GF-D8 (cell line): Measurements from ENCODE around the gene MED28.

Experiments used
- DNase-seq: peaks from one replicate; lab custom pipeline; 2025; lab: John Stamatoyannopoulos, UW

MED28 gene

GRCh38 chr4:17667253-17667652 lies 52.8 kb downstream of the MED28 start:
- DNase-seq, result no peak

DNA sequence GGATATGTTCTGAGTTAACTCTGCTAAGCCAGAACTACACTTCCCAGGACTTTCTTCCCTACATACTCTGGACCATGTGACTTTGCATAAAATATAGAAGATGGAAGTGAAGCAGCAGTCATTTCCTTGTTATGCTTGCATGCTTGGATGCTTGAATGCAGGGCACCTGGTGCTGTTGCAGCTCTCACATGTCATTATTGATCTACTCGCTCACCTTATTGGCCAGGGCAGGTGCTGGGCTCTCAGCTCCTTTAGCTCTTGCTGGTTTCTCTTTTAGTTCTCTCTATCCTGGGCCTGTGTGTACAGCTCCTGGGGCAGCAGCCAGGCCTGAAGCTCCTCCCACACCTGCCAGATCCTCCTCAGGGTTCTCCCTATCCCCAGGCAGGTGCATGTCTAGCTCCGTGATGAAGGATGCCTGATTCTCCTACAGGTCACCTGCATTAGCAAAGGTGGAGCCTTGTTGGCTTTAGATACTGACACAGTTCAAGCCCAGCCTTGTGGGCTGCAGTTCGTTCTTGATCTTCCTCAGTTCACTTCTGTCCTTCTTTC lies 53.3 kb downstream of the MED28 start:
- no peak for DNase-seq

- DNase-seq, result no peak
Measured at GRCh38 chr4:17670423-17670822, 56.0 kb downstream of the MED28 start.

DNA sequence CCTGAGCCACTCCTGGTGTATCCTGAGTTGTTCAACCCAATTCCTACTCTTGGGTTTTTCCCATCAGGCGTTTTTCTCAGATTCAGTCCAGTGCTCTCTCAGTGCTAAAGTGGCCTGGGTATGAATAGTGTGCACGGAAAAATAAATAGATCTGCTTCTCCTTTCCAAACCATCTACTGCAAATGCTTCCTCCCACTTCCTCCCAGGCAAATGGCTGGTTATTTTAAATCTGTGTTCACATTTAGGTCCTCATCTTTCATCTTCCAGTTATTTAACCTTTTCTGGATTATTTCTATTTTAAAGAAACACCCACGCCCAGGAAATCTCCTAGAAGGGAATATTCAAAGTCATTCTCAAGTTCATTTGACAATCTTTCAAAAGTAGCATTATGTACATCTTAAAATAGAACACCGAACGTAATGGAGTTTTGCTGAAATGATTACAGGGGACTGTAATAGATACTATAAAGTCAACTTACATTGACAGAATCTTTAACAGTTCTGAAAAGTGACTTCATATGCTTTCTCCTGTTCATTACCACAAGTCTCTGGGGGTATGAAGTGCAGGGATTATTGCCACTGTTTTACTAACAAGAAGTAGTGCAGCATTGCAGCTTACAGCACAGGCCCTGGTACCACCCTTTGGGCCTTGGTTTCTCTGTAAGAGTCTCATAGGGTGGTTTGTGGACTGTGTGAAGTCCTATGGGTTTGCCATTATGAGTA lies 66.3 kb downstream of the MED28 start:
- no peak for DNase-seq

GRCh38 chr4:17681281-17682221 lies 67.1 kb downstream of the MED28 start:
- no peak for DNase-seq

- no peak for DNase-seq
Measured at GRCh38 chr4:17682222-17682566, 67.8 kb downstream of the MED28 start.
